Measurements from ENCODE around the gene SCN4A. TPM values are rescaled to one million over a fixed set of nuclear protein-coding genes. Genes with fewer than 3 reads are reported as not detected.

SCN4A gene
- total RNA-seq, 1 donor from 2014 or later: 0.43 TPM

DNA sequence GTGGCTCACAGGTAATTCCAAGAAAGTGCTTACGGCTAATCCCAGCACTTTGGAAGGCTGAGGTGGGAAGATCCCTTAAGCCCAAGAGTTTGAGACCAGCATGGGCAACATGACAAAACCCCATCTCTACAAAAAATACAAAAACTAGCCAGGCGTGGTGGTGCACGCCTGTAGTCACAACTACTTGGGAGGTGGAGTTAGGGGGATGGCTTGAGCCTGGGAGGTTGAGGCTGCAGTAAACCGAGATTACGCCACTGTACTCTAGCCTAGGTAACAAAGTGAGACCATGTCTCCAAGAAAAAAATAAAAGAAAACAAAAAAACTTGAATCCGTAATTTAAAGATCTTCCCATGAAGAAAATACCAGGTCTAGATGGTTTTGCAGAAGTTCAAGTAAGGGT lies 42.7 kb upstream of the SCN4A start:
- H3K79me2 ChIP-seq (ENCODE audit: insufficient read depth, low read length): no peaks in the 10 kb centered on the region
- H2AFZ ChIP-seq (ENCODE audit: low read depth, low read length): no peak overlapping the region
- no peak overlapping the region for H3K27ac ChIP-seq (ENCODE audit: low read depth, low read length)
- H3K9ac ChIP-seq (ENCODE audit: low read length): no peak overlapping the region
- no peak overlapping the region for H3K4me3 Mint-ChIP-seq (ENCODE audit: unreplicated experiment)
- no peak overlapping the region for H3K4me2 ChIP-seq (ENCODE audit: low read length)
- FAIRE-seq (no peak), DNase-seq (ENCODE audit: low read depth) (no peak)
- no peak overlapping the region for H3K27ac Mint-ChIP-seq (ENCODE audit: unreplicated experiment)
- no peak for TF ChIP-seq EZH2 (IDR thresholded peaks at IDR 0.05; ENCODE audit: insufficient read depth, low read length)
- TF ChIP-seq, protein P1, sequence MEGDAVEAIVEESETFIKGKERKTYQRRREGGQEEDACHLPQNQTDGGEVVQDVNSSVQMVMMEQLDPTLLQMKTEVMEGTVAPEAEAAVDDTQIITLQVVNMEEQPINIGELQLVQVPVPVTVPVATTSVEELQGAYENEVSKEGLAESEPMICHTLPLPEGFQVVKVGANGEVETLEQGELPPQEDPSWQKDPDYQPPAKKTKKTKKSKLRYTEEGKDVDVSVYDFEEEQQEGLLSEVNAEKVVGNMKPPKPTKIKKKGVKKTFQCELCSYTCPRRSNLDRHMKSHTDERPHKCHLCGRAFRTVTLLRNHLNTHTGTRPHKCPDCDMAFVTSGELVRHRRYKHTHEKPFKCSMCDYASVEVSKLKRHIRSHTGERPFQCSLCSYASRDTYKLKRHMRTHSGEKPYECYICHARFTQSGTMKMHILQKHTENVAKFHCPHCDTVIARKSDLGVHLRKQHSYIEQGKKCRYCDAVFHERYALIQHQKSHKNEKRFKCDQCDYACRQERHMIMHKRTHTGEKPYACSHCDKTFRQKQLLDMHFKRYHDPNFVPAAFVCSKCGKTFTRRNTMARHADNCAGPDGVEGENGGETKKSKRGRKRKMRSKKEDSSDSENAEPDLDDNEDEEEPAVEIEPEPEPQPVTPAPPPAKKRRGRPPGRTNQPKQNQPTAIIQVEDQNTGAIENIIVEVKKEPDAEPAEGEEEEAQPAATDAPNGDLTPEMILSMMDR (IDR thresholded peaks at IDR 0.05; ENCODE audit: insufficient read depth, low read depth, low read length): no peak
- H3K4me3 ChIP-seq (ENCODE audit: insufficient read depth, low read depth, low read length): no peak overlapping the region
- no peaks in the 10 kb centered on the region for H4K20me1 ChIP-seq (ENCODE audit: insufficient read depth, low read length)
- no peaks in the 10 kb centered on the region for H3K36me3 Mint-ChIP-seq (ENCODE audit: low read depth, unreplicated experiment)
- H3K27me3 Mint-ChIP-seq (ENCODE audit: low read depth, unreplicated experiment): peaks cover 2% of the 10 kb centered on the region
- H3K4me1 ChIP-seq (ENCODE audit: insufficient read depth, low read length): no peaks in the 10 kb centered on the region
- H3K9me3 ChIP-seq (ENCODE audit: insufficient read depth, low read depth, low read length): no peaks in the 10 kb centered on the region
- H3K4me1 Mint-ChIP-seq (ENCODE audit: low read depth, unreplicated experiment): peaks cover 3% of the 10 kb centered on the region
- H3K9me3 Mint-ChIP-seq (ENCODE audit: unreplicated experiment): no peaks in the 10 kb centered on the region
- peaks cover 11% of the 10 kb centered on the region for H3K27me3 ChIP-seq (ENCODE audit: insufficient read depth, low read length)
- no peaks in the 10 kb centered on the region for H3K36me3 ChIP-seq (ENCODE audit: insufficient read depth, low read length)

DNA sequence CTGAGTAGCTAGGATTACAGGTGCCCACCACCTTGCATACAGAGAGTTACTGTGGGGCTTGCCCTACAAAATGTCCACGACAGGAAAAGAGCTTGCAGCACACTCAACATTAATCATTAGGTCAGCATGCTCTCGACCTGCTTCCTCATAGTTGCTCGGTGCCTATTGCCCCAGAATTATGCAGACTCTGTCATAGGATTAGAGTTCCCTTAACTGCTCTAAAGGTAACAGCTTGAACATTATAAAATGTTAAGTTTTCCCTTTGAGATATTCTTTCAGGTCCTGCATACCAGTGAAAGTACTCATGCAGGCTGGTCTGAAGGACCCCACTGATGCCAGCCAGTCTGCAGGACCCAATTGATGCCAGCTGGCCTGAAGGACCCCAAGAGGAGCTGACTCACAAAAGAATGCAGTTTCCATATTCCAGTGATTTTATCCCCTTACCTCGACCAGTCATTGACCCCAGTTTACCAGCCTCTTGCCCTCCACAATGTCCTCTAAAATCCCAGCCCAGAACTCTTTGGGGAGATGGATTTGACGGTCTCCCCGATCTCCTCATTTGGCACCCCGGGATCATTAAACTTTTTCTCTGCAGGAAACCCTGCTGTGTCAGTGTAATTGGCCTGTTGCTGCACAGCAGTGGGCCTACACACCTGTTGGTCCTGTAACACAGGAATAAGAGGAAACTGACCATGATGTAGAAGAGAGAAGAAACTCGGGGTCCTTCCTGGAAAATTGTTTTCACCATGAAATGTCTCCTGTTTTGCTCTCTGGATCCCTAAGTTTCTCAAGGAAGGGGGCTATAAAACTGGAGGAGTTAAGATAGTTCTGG lies 37.1 kb upstream of the SCN4A start:
- Histone ChIP-seq H3K36me3 (ENCODE audit: insufficient read depth, low read length) (no peaks in the 10 kb centered on the region), H3K4me2 (ENCODE audit: low read length) (no peak overlapping the region), H2AFZ (ENCODE audit: low read depth, low read length) (no peak overlapping the region), H3K4me3 (ENCODE audit: insufficient read depth, low read depth, low read length) (no peak overlapping the region), H3K27me3 (ENCODE audit: insufficient read depth, low read length) (no peaks in the 10 kb centered on the region), H3K4me1 (ENCODE audit: insufficient read depth, low read length) (peaks cover 6% of the 10 kb centered on the region), H3K9me3 (ENCODE audit: insufficient read depth, low read depth, low read length) (no peaks in the 10 kb centered on the region), H4K20me1 (ENCODE audit: insufficient read depth, low read length) (no peaks in the 10 kb centered on the region), H3K27ac (ENCODE audit: low read depth, low read length) (no peak overlapping the region), H3K9ac (ENCODE audit: low read length) (no peak overlapping the region), H3K79me2 (ENCODE audit: insufficient read depth, low read length) (no peaks in the 10 kb centered on the region)
- TF ChIP-seq EZH2 (IDR thresholded peaks at IDR 0.05; ENCODE audit: insufficient read depth, low read length): no peak
- TF ChIP-seq, protein P1 (IDR thresholded peaks at IDR 0.05; ENCODE audit: insufficient read depth, low read depth, low read length): no peak
- FAIRE-seq (no peak), DNase-seq (ENCODE audit: low read depth) (no peak)
- H3K9me3 Mint-ChIP-seq (ENCODE audit: unreplicated experiment): no peaks in the 10 kb centered on the region
- no peaks in the 10 kb centered on the region for H3K36me3 Mint-ChIP-seq (ENCODE audit: low read depth, unreplicated experiment)
- peaks cover 9% of the 10 kb centered on the region for H3K4me1 Mint-ChIP-seq (ENCODE audit: low read depth, unreplicated experiment)
- peaks cover 4% of the 10 kb centered on the region for H3K27me3 Mint-ChIP-seq (ENCODE audit: low read depth, unreplicated experiment)
- no peak overlapping the region for H3K4me3 Mint-ChIP-seq (ENCODE audit: unreplicated experiment)
- H3K27ac Mint-ChIP-seq (ENCODE audit: unreplicated experiment): no peak overlapping the region

DNA sequence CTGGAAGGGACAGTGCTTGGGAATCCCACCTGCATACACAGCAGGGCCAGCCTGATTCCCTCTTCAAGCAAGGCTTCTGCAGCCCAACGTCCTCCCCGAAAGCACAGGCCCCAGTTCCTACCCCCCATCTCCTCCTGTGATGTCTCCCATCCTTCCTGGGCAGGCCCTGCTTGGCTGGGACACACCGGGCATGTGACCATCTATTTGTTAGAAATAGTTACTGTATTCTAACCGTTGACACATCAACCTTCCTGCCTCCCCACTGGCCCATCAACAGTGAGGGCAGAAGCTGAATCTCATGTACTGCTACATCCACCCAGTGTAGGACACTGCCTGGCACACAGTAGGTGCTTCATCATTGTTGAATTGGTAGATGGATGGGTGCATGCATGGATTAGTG lies 36.1 kb upstream of the SCN4A start:
- Mint-ChIP-seq H3K36me3 (ENCODE audit: low read depth, unreplicated experiment) (no peaks in the 10 kb centered on the region), H3K27me3 (ENCODE audit: low read depth, unreplicated experiment) (peaks cover 12% of the 10 kb centered on the region), H3K9me3 (ENCODE audit: unreplicated experiment) (no peaks in the 10 kb centered on the region), H3K4me3 (ENCODE audit: unreplicated experiment) (no peak overlapping the region), H3K27ac (ENCODE audit: unreplicated experiment) (no peak overlapping the region), H3K4me1 (ENCODE audit: low read depth, unreplicated experiment) (peaks cover 9% of the 10 kb centered on the region)
- Histone ChIP-seq H3K27me3 (ENCODE audit: insufficient read depth, low read length) (no peaks in the 10 kb centered on the region), H3K9ac (ENCODE audit: low read length) (no peak overlapping the region), H3K4me3 (ENCODE audit: insufficient read depth, low read depth, low read length) (no peak overlapping the region), H3K36me3 (ENCODE audit: insufficient read depth, low read length) (no peaks in the 10 kb centered on the region), H3K79me2 (ENCODE audit: insufficient read depth, low read length) (no peaks in the 10 kb centered on the region), H3K4me1 (ENCODE audit: insufficient read depth, low read length) (peaks cover 6% of the 10 kb centered on the region), H2AFZ (ENCODE audit: low read depth, low read length) (no peak overlapping the region), H4K20me1 (ENCODE audit: insufficient read depth, low read length) (no peaks in the 10 kb centered on the region), H3K4me2 (ENCODE audit: low read length) (no peak overlapping the region), H3K27ac (ENCODE audit: low read depth, low read length) (no peak overlapping the region), H3K9me3 (ENCODE audit: insufficient read depth, low read depth, low read length) (no peaks in the 10 kb centered on the region)
- no peak for DNase-seq (ENCODE audit: low read depth)
- no peak for FAIRE-seq
- no peak for TF ChIP-seq EZH2 (IDR thresholded peaks at IDR 0.05; ENCODE audit: insufficient read depth, low read length)
- TF ChIP-seq, protein P1 (IDR thresholded peaks at IDR 0.05; ENCODE audit: insufficient read depth, low read depth, low read length): no peak

Data from astrocyte (in vitro differentiated cells and primary cell).